Left ventricle myocardium inferior (tissue), 1 donor: ENCODE data around the gene INPP4B. TPM values are rescaled to one million over a fixed set of nuclear protein-coding genes. Genes with fewer than 3 reads are reported as not detected.
A peak's percentile ranks its signal among the peaks of the same experiment; 100 is the strongest.

Experiments
- DNase-seq: peaks from one replicate; pipeline ENCODE4 v3.0.0-alpha.2; 2020
- H3K27ac ChIP-seq: fragments of 200-600 bp; replicated peaks from 2 replicates; pipeline ENCODE4 v1.8.0; 2021
- H3K27me3 ChIP-seq: fragments of 200-600 bp; 2 replicates; pipeline ENCODE4 v1.8.0; 2021; ENCODE audit warnings: low read depth
- H3K36me3 ChIP-seq: fragments of 200-600 bp; 2 replicates; pipeline ENCODE4 v1.8.0; 2021
- H3K4me1 ChIP-seq: fragments of 200-600 bp; 2 replicates; pipeline ENCODE4 v1.8.0; 2021
- H3K4me3 ChIP-seq: fragments of 200-600 bp; 2 replicates; pipeline ENCODE4 v1.8.0; 2021; ENCODE audit warnings: mild to moderate bottlenecking, moderate library complexity
- H3K9me3 ChIP-seq: fragments of 200-600 bp; replicated peaks from 2 replicates; pipeline ENCODE4 v1.8.0; 2021
- CTCF ChIP-seq: fragments of 200-600 bp; IDR thresholded peaks from 2 replicates; pipeline ENCODE4 v1.8.0; 2021; ENCODE audit warnings: antibody characterized with exemption, mild to moderate bottlenecking, borderline replicate concordance
- intact Hi-C: fragments of 100-400 bp; cut with micrococcal nuclease; formaldehyde crosslinking; loops from one replicate; pipeline ENCODE4 v1.11.0; 2022
- total RNA-seq: library from RNA; stranded (reverse); fragmentation: NEBNext Ultra II Directional; extraction: Animal tissue kit (Norgen Biotek cat#: 25700); gene quantifications from one replicate; pipeline ENCODE4 v1.2.1, GENCODE V29; 2021
- donor health status: DM: no; HTN: yes; CAD: no; lungs with severe emphysema.

Gene INPP4B
- total RNA-seq, 1 donor from 2014 or later: 61.1 TPM

- Histone ChIP-seq H3K4me3 (no peak overlapping the region), H3K9me3 (peaks cover 8% of the 10 kb centered on the region), H3K36me3 (peaks cover 3% of the 10 kb centered on the region), H3K27me3 (no peaks in the 10 kb centered on the region), H3K4me1 (peaks cover 28% of the 10 kb centered on the region), H3K27ac (peak overlapping the region; percentile 16)
- DNase-seq: no peak
- TF ChIP-seq CTCF: no peak
- intact Hi-C loops: no loop called here
These were observed 478.5 kb downstream of the INPP4B start for GRCh38 chr4:142367418-142368180.

GRCh38 chr4:142366769-142367181 is 479.3 kb downstream of the INPP4B start:
- TF ChIP-seq CTCF: no peak
- Histone ChIP-seq H3K4me1 (peaks cover 23% of the 10 kb centered on the region), H3K36me3 (peaks cover 3% of the 10 kb centered on the region), H3K9me3 (peaks cover 8% of the 10 kb centered on the region), H3K27me3 (no peaks in the 10 kb centered on the region), H3K27ac (no peak overlapping the region), H3K4me3 (no peak overlapping the region)
- DNase-seq: no peak
- intact Hi-C loops: no loop called here

- Histone ChIP-seq H3K4me1 (peaks cover 23% of the 10 kb centered on the region), H3K4me3 (no peak overlapping the region), H3K27ac (no peak overlapping the region), H3K9me3 (no peaks in the 10 kb centered on the region), H3K27me3 (no peaks in the 10 kb centered on the region), H3K36me3 (no peaks in the 10 kb centered on the region)
- DNase-seq: no peak
- TF ChIP-seq CTCF: no peak
- intact Hi-C loops: no loop called here
These were observed 480.7 kb downstream of the INPP4B start for GRCh38 chr4:142365391-142365790.

GRCh38 chr4:142363686-142364085 is 482.4 kb downstream of the INPP4B start:
- peaks cover 23% of the 10 kb centered on the region for H3K4me1 ChIP-seq
- H3K27ac ChIP-seq: no peak overlapping the region
- intact Hi-C loops: no loop called here
- H3K9me3 ChIP-seq: no peaks in the 10 kb centered on the region
- TF ChIP-seq CTCF: no peak
- DNase-seq: no peak
- no peaks in the 10 kb centered on the region for H3K36me3 ChIP-seq
- no peak overlapping the region for H3K4me3 ChIP-seq
- no peaks in the 10 kb centered on the region for H3K27me3 ChIP-seq

- H3K4me1 ChIP-seq: peaks cover 7% of the 10 kb centered on the region
- no peak for DNase-seq
- H3K4me3 ChIP-seq: no peak overlapping the region
- no peaks in the 10 kb centered on the region for H3K36me3 ChIP-seq
- intact Hi-C loops: no loop called here
- H3K9me3 ChIP-seq: no peaks in the 10 kb centered on the region
- H3K27ac ChIP-seq: no peak overlapping the region
- no peak for TF ChIP-seq CTCF
- no peaks in the 10 kb centered on the region for H3K27me3 ChIP-seq
These were observed 484.1 kb downstream of the INPP4B start for GRCh38 chr4:142361981-142362380.
